ENCODE measurements around the gene UBE2M.
A peak's percentile ranks its signal among the peaks of the same experiment; 100 is the strongest.

UBE2M gene

DNA sequence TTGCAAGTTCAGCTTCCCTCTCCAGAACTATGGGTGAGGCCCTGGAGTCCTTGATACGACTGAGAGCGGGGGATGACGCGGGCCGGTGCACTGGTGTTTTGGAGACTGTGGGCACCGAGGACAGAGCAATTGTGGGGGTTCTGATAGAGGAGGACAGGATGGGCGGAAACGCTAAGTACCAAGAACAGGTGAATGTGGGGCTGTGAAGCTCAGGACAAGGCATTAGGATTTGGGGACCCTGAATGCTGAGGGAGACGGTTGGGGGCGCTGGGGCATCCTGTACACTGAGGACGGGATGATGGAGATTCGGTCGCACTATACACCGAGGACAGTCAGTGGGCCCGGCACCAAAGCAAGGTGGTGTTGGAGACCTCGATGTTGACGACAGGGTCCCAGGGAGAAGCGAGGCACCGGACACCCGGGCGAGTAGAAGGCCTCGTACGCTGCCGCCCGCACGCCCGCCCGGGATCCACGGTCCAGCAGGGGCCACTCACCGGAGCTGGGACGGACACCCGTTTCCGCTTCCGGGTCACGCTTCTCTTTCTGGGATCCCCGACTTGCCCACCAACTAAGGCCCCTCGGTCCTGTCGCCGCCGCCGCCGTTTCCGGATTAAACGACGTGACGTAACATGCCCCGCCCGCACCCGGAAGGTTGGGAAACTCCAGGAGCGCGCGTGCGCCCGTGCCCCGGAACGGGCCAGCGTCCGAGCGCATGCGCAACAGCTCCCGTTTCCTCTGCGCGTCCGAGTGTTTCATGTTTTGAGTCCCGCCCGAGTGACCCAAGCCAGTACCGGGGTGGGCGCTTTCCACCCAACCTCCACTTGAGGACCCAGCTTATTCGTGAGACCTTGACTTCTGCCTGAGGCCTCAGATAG lies 3.7 kb downstream of the UBE2M start, which contains the start of gene CHMP2A:
Gene CHMP2A (minus strand): TSS at position 612 of the 875 bp plus-strand sequence. CDS start 893 bp downstream, outside the sequence.
- DNase-seq: no peak
- TF ChIP-seq POLR2A (IDR thresholded peaks at IDR 0.05; ENCODE audit: low read length) (peak; percentile 90), GATA1 (IDR thresholded peaks at IDR 0.05; ENCODE audit: low read depth, low read length) (no peak)

DNA sequence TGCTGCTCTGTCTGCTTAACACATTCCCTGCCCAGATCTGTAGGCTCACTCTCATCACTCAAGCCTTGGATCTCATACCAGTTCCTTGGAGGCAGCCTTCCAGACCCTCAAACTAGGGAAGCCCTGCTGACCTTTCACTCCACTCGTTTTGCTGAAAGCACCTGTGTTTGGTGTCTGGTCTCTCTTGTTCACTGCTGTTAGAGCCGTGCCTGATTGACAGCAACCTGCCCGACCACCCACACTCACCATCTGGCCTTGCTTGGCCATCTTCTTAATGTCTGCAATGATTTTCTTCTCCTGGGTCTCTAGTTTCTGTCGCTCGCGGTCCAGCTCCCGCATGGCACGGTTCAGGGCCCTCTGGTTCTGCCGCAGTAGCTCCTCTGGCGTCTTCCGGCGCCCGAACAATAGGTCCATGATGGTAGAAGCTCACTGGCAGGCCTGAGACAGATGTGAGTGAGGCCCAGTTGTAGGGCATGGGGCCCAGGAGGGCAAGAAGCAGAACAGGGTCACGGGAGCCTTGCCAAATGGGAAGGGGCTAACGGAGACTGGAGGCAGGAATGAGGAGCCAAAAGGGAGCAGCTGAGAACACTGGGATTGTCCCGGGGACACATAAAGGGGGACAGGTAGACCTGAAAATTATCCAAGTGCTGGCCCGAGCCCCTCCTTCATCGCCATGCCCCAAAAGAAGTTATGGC lies 4.5 kb downstream of the UBE2M start:
- DNase-seq: no peak
- TF ChIP-seq POLR2A (IDR thresholded peaks at IDR 0.05; ENCODE audit: low read length): no peak
- TF ChIP-seq GATA1 (IDR thresholded peaks at IDR 0.05; ENCODE audit: low read depth, low read length): no peak

DNA sequence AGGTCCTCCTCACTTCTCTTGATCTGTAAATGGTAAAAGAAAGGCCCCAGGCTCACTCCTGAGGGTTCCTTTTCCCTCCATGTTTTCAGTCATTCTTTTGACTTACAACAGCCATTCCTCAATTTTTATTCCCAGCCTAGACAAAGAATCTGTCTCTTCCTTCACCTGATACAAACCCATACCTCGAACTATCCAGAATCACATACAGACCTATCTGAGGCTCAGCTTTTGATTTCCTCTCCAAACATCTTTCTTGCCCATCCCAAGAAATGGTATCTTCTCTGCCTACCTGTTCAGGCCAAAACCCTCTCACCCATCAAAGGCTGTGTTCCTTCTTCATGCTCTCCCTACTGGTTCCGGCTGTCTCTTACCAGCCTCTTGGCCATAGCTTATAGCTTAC lies 5.8 kb downstream of the UBE2M start:
- no peak for DNase-seq
- no peak for TF ChIP-seq GATA1 (IDR thresholded peaks at IDR 0.05; ENCODE audit: low read depth, low read length)
- TF ChIP-seq POLR2A (IDR thresholded peaks at IDR 0.05; ENCODE audit: low read length): no peak

DNA sequence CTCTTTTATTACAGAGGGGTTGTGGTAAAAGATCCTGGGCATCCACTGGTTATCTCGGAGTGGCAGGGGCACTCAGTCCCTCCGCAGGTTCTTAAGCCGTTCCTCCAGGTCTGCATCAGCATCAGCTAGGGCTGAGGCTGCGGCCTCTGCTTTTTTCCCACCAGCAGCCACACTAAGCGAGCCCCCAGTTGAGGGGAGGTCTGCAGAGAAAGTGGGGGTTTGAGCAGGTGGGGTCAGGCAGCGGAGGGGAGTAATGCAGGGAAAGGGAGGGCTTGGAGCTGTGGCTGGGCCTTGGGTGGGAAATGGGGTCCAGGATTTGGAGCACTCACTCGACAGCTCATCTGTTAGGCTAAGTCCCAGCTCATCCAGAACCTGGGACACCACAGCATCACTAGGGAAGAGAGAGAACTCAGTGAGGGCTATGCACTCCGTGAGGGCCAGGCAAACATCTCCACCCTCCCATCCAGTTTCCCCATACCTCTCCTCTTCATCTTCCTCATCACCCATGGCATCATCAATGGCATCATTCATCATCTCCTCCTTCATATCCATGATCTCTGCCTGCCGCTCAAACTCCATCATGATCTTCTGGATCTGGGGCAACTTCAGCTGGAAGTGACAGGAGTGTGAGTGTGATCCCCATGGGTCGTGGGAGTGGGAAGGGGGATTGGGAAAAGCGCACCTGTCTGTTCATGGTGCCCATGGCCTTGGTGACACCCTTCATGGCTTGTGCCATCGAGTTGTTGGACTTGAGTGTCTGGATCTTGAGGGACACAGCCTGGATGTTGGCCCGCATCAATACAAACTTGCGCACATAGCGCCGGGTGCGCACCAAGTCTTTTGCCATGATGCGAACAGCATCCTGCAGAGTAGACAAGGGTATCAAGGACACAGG lies 6.6 kb downstream of the UBE2M start:
- DNase-seq: no peak
- TF ChIP-seq POLR2A (IDR thresholded peaks at IDR 0.05; ENCODE audit: low read length): no peak

DNA sequence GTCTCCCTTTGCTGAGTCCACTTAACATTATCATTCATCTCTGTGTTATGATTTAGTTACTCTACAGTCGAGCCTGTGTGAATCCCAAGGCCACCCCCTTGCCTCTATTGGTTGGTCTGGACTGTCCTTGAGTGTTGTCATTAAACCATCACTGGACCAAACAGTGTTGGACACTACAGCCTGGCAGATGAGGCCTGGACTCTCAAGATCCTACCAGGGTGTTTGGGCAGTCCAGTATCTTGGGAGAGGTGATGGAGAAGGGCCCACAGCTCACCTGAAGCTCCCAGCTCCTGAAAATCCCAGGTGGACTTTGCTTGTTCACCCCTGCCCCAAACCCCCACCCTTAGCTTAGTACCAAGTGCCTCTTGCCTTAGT lies 7.3 kb downstream of the UBE2M start:
- no peak for DNase-seq
- TF ChIP-seq GATA1 (IDR thresholded peaks at IDR 0.05; ENCODE audit: low read depth, low read length) (no peak), POLR2A (IDR thresholded peaks at IDR 0.05; ENCODE audit: low read length) (no peak)

DNA sequence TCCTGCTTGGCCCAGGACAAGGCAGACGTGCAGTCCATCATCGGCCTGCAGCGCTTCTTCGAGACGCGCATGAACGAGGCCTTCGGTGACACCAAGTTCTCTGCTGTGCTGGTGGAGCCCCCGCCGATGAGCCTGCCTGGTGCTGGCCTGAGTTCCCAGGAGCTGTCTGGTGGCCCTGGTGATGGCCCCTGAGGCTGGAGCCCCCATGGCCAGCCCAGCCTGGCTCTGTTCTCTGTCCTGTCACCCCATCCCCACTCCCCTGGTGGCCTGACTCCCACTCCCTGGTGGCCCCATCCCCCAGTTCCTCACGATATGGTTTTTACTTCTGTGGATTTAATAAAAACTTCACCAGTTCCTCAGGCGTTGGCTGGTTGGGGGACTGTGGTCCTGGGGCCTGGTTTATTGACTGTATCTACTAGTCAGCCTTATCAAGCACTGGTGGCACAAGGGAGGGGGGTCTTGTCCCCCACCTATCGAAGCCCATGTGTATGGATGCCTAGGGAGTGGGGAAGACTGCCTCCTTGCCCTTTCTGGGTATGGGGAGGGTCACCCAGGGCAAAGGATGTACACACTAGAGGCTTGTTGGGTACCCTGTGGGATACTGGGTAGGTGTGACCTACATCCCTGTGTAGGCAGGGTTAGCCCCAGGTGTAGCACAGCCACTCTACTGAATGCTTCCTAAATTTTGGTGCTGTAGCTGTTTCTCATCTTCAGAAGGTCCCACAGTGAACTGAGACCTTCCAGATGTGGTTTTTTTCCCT lies 7.9 kb downstream of the UBE2M start:
- DNase-seq: no peak
- TF ChIP-seq POLR2A (IDR thresholded peaks at IDR 0.05; ENCODE audit: low read length) (no peak), GATA1 (IDR thresholded peaks at IDR 0.05; ENCODE audit: low read depth, low read length) (no peak)

DNA sequence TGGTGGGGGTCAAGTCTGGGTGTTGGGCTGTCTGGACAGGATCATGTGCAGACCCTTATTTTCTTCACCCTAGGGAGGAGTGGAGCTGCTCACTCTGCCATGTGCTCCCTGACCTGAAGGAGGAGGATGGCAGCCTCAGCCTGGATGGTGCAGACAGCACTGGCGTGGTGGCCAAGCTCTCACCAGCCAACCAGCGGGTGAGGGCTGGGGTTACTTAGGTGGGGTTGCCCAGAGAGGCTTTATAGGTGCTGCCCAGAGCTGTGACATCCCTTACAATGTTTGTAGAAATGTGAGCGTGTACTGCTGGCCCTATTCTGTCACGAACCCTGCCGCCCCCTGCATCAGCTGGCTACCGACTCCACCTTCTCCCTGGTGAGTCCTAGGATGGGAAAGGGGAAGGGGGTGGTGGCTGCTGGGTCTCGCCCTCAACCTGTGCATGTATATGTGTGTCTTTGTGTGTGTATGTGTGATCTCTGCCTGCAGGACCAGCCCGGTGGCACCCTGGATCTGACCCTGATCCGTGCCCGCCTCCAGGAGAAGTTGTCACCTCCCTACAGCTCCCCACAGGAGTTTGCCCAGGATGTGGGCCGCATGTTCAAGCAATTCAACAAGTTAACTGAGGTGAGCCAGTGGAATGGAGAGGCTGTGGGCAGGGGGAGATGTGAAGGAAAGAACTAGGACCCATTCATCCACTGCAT lies 8.6 kb downstream of the UBE2M start:
- TF ChIP-seq GATA1 (IDR thresholded peaks at IDR 0.05; ENCODE audit: low read depth, low read length): no peak
- DNase-seq: no peak

DNA sequence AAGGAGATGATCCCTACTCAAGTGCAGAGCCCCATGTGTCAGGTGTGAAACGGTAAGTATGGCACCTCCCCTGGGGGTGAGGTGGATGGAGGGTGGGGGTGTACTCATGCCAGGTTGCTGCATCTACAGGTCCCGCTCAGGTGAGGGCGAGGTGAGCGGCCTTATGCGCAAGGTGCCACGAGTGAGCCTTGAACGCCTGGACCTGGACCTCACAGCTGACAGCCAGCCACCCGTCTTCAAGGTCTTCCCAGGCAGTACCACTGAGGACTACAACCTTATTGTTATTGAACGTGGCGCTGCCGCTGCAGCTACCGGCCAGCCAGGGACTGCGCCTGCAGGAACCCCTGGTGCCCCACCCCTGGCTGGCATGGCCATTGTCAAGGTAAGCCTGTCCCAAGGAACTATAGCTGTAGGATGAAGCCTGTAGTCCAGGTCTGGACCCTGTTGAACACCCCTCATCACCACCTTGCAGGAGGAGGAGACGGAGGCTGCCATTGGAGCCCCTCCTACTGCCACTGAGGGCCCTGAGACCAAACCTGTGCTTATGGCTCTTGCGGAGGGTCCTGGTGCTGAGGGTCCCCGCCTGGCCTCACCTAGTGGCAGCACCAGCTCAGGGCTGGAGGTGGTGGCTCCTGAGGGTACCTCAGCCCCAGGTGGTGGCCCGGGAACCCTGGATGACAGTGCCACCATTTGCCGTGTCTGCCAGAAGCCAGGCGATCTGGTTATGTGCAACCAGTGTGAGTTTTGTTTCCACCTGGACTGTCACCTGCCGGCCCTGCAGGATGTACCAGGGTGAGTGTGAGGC lies 9.3 kb downstream of the UBE2M start:
- no peak for DNase-seq
- TF ChIP-seq GATA1 (IDR thresholded peaks at IDR 0.05; ENCODE audit: low read depth, low read length) (no peak), POLR2A (IDR thresholded peaks at IDR 0.05; ENCODE audit: low read length) (no peak)

DNA sequence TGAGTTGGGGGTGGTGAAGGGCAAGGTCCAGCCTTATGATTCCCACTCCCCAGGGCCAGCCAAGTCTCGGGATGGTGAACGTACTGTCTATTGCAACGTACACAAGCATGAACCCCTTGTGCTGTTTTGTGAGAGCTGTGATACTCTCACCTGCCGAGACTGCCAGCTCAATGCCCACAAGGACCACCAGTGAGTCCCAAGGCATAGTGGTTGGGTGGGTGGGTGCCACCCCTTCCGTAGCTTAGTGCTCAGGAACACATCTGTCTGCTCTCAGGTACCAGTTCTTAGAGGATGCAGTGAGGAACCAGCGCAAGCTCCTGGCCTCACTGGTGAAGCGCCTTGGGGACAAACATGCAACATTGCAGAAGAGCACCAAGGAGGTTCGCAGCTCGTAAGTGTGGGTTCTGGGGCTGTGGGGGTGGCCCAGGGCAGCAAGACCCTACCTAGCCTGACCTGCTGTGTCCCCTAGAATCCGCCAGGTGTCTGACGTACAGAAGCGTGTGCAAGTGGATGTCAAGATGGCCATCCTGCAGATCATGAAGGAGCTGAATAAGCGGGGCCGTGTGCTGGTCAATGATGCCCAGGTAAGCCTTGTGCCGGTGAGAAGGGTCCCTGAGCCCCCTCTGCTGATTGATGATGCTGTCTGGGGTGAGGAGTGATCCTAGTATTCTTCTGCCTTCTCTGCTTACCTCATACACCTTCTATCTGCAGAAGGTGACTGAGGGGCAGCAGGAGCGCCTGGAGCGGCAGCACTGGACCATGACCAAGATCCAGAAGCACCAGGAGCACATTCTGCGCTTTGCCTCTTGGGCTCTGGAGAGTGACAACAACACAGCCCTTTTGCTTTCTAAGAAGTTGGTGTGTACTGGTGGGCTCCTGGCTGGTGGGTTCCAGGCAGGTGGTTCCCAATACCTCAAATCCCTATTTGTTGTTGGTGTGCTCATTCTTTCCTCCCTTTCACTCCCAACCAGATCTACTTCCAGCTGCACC lies 10.8 kb downstream of the UBE2M start:
- TF ChIP-seq POLR2A (IDR thresholded peaks at IDR 0.05; ENCODE audit: low read length) (no peak), GATA1 (IDR thresholded peaks at IDR 0.05; ENCODE audit: low read depth, low read length) (no peak)
- no peak for DNase-seq

DNA sequence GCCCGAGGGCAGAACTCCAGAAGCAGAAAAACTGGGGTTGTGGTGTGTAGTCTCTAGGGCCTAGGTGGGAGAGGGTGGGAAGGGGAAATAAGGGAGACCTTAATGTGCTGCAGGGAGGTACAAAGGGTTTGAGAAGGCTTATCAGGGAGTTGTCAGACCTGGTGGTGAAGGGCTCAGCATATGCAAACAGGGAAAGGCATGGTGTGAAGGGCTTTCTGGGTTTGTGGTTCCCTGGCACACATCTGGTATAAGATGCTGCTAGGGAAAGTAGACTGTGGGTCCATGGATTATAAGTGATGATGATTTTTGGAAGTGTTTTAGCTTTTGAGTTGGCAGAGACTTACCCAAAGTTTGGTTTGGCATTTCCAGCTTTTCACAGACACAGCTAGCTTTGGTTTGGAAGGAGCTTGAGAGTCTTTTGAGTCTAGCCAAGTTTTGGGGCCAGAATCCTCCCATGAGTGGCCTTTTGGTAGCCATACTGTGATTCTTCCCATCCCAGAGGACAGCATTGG lies 12.3 kb downstream of the UBE2M start:
- DNase-seq: no peak
- TF ChIP-seq POLR2A (IDR thresholded peaks at IDR 0.05; ENCODE audit: low read length): no peak
- TF ChIP-seq GATA1 (IDR thresholded peaks at IDR 0.05; ENCODE audit: low read depth, low read length): no peak
